Inflammatory macrophage treated with lipopolysaccharide for 1 hour (primary cell): Measurements from ENCODE around the gene LACC1.
A peak's percentile ranks its signal among the peaks of the same experiment; 100 is the strongest.

ENCODE experiments used
- DNase-seq, 2 donors: peaks; one replicate each; pipeline ENCODE4 v3.0.0-alpha.2; 2020 to 2022

LACC1 gene

DNA sequence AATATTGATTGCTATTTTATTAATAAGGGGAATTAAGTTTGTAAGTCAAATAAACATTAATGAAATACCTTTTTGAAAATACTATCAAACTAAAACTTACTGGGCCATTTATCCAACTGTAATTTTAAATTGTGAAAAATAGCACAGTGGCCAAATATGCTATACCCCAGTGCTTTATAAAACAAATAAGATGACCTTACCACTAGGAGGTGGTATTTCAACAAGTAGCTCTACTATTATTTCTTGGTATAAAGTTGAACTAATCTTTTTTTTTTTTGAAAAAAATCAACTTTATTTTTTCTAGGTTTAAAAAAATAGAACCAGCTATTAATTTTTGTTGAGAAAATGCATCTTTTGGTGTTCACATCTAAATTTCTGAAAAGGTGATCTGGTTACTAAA lies 14.7 kb downstream of the LACC1 start:
- no peak for DNase-seq

DNA sequence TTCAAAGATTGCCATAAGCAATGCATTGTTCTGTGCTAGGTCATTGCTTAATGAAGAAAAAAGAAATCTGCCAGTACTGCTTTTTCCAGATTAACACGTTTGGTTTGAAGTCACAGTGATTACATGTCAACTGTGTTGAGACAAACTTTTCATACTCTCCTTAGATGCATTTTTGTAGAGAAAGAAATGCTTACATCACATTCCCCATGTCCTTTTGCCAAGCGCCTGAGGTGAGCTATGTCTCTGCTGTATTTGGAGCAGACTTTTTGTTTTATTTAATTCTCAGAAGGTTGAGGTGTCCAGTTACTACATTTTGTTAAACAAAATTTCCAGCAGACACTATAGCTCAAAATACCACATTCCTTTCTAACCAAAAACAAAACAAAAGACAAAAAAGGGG lies 16.2 kb downstream of the LACC1 start:
- DNase-seq: no peak

DNA sequence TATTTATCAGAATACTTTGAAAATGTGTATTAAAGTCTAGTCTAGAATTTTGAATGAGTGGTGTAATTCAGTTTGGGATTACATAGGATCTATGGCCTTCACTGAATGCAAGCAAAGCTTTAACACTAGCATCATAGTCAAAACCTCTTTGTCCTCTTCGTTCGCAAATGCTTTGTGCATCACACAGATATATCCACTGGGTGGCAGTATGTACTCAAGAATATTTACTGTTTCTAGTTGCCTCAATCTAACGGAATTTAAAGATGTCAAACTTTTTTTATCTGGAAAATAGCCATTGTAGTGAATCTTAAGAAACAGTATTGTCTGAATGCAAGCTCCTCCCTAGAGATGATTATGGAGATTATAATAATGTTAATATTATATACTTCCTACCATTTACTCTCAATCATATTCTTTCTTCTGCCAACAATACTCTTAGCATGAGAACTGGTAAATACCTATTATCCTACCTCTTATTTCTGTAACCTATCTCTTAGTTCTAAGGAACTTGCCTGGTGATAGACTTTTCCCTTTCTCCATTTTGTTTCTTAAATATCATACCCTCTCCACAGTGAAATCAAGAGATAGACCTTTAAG lies 25.8 kb downstream of the LACC1 start:
- DNase-seq: peak; percentile 40 to 90

DNA sequence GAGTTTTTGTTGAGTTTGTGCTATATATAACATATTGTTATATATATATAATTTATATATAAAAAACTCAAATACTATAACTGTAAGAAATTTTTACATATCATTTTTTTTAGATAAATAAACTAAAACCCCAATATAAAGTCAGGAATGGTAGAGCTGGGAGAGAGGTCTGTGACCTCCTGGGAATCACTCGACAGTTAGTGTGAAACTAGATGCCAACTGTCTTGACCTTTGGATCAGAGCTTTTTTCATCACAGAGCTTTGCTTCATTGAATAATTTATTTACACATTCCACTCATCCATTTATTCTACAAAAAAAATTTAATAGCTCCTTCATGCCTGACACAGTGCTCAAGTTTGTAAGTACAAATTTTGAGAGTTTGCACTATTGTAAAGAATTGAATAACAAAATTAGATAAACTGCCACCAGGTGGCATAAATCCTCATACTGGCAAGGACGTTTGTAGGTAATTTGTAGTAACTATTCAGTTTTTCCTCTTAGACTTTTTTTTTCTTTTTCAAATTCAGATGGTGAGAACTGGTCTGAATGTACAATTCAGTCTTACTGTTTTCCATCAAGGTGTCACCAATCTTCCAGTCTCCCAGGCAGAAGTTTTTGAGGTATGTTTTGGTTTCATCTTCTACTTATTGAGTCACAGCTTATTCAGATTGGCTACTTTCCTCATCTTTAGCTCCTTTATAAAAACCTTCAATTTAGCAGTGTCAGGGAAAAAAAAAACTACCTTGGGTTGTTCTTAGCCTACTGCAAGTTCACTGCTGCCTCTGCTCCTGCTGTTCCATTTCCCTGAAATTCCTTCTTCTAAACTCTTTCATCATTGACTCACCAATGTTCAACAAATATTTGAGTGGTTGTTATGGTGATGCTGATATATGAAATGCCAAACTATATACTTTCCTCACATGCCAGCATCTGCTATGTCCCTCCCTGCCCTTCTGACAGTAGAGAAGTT lies 28.7 kb downstream of the LACC1 start:
- peak; percentile 10 to 69 for DNase-seq

DNA sequence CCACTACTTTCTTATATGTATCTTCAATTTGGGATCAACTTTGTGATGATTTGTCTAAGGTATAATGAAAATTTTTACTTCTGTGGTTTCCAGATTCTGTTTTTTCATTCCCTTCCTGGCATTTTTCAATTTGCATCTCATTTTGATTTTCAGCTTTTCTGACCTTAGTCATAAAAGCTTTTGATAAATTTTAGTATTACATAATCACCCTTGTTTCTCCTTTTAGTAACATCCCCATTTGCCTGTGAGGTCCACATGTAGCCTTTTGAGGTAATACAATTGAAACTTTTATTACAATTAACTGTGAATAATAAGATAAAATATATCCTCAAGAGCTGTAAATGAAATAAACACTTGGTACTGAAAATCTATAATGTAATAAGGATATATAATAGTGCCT lies 31.2 kb downstream of the LACC1 start:
- DNase-seq: peak; percentile 24 to 37

DNA sequence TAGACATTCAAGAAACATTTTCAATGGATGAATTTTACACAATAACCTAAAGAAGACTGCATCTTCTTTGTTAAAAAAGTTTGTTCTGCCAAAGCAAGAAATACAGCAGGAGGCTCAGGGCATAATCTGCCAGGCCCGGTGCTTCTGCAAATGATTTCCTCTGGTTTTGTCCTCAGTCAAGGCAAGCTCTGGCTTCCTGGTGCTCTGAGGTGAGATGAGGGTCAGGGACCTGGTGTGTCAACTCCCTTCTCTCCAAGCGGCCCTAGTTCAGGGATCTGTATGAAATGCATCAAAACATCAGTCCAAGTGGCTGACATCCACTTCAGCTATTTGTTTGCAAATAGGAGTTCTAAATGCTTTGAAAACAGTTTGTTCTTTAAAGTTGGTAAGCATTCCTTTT lies 31.6 kb downstream of the LACC1 start:
- DNase-seq: no peak

DNA sequence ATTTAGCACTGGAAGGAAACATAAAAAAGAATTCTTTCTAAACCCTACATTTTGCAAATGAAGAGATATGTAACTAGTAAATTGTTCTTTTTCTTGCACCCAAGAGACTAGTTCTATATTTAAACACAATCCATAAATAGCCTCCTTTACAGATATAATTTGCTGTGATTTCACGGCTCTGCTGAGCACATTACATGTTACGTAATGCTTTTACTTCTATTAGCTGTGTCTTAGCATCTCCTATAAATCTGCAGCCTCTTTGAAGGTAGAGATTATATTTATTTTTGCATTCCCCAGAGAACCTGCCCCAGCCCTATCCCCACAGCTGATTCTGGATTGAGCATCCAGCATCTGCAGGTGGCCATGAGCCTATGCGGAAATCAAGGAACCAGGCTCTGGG lies 32.2 kb downstream of the LACC1 start:
- no peak for DNase-seq

DNA sequence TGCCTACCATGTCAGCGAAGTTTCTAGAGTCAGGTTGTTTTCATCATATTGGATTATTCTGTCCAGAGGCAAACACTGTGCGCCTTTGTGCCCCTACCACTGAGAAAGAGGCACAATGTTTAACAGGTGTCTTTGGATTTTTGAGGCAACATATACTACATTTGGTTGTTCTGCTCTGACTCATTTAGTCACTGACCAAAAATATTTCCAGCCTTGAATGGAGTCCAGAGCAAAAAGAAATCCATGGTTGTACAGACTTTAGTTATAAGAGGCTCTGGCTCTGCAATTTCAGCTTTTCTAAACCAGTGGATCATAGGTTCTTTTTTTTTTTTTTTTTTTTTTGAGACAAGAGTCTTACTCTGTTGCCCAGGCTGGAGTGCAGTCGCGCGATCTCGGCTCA lies 35.7 kb downstream of the LACC1 start:
- no peak for DNase-seq

DNA sequence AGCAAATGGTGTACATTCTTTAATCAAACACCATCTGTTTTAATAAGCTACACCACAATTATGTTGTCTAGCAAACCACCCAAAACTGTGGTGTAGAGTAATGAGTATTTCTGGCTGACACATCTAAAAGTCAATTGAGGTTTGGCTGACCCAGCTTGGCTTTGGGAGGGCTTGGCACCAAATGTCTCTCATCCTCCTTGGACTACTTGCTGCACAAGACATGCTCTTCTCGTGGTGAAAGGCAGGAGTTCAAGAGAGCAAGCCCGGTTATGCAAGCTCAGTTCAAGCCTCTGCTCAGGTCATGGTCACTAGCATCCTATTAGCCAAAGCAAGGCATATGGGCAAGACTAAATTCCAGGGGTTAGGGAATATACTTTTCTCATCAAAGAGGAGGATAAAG lies 37.1 kb downstream of the LACC1 start:
- no peak for DNase-seq

DNA sequence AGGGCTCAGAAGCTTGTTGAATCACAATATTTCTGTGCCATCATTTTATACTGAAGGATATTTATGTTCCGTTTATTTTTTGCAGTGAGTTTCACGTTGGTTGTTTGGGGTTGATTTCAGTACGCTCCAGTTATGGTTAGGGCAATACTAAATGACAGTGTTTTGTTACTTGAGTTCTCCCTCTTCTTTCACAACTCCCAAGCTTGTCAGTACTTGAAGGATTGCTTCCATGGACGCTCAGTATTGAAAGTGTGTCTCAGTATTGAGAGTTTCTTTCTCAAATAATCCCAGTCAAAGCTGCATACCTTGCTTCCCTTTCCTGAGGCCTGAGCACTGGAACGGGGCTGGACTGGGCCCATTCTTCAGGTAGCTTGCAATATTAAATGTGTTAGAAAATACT lies 38.9 kb downstream of the LACC1 start:
- no peak for DNase-seq

DNA sequence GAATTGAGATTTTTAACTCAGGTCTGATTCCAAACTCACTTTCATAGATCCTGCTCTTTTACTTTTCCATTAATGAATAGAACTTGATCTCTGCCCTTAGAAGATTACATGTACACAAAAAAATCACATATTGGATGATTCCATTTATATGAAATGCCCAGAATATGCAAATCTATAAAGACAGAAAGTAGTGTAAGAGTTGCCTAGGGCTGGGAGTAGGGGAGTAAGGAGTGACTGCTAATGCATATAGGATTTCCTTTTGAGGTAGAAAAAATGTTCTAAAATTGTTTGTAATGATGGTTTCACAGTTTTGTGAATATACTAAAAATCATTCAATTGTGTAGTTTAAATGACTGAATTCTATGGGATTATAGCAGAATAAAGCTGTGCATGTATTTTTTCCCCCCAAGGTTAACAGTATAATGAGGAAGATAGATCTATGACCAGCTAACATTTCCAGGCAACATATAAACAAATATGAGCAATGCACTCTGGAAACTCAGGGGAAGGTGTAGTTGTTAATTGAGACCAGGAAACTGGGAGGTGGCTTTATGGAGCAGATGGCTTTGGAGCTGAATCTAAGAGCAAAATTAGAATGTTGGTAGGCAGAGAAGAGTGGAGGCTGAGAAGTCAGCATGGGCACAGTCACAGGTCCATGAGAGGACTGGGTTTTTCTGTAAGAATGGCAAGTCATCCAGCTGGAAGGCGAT lies 41.4 kb downstream of the LACC1 start:
- DNase-seq: no peak

DNA sequence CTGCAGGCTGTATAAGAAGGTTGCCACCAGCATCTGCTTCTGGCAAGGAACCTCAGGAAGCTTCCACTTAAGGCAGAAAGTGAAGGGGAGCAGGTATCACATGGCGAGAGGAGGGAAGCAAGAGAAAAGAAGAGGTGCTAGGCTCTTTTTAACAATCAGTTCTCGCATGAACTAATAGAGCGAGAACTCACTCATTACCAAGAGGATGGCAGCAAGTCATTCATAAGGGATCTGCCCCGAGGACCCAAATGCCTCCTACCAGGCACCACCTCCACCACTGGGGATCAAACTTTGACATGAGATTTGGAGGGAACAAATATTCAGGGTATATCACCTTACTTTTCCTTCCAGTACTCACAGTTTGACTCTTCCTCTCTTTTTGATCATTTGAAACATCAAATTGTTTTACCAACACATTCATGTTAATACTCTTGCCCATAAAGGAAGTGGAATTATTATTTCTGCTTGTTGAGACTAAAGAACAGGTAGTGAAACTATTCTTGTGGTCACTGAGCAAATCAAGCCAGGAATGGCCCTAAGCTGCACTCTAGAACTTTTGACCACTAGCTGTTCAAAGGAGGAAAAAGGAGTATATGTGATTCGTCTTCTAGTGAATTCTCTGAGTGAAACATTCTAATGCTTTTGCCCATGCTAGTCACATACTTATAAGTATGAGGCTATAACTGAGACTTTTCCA lies 45.0 kb downstream of the LACC1 start:
- peak; percentile 61 to 66 for DNase-seq

DNA sequence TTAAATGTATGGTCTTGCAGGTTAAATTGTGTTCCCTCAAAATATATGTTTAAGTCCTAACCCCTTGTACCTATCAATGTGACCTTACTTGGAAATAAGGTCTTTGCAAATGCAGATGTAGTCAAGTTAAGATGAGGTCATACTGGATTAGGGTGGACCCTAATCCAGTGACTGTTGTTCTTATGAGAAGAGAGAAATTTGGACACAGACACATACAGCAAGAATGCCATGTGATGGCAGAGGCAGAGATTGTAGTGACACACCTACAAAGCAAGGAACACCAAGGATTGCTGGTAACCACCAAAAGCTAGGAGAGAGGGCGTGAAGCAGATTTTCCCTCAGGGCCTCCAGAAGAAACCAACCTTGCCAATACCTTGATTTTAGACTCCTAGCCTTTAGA lies 50.2 kb downstream of the LACC1 start:
- no peak for DNase-seq

DNA sequence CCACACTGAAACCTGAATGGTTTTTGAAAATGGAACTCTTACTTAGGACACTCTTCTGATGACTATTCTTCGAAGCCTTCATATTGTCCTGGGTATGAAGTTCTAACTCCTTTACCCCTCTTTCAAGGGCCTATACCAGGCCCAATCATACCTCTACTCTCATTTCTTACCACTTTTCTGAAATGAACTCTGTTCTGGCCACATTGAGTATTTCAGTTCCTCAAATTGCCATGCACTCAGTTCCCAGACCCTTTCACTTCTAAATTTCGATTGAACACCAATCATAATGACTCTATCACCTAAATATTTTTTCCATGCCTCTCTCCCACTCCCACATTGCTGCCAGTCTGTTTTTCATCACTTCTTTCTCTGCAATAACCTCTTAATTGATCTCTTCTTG lies 53.7 kb downstream of the LACC1 start:
- DNase-seq: no peak

DNA sequence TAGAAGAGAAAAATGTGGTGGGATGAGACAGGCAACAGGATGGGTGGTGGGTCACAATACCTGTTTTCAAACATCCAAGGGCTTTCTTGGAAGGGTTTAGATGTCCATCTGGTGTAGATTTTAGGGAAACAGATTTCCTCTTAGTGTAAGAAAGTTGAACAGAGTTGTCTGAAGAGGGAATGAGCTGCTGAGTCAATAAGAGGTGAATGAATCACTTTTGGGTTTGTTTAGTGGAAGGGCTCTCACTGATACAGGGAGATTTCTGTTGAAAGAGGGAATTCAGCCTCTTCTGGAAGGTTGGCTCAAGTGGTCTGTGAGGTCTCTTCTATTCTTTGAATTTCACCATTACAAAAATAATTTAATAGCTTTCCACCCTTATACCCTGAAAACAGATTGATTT lies 54.6 kb downstream of the LACC1 start:
- no peak for DNase-seq

DNA sequence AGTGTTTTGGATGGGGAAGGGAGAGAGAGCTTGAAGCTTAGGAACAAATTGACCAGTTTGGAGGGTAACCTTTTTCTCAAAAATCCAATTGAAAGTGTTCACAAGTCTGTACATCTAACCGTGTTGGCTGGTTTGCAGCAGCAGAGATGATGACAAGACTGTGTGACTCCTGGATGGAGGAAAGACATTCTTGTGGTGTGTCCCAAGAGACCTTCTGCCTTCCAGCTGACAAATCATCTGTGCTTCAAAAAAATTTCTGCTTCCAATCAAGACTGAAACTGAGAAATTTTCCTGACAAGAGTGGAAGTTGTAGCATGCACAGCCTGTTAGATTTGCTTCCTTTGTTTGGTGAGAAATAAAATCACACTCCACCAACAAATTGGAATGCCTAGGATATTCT lies 56.2 kb downstream of the LACC1 start:
- no peak for DNase-seq

DNA sequence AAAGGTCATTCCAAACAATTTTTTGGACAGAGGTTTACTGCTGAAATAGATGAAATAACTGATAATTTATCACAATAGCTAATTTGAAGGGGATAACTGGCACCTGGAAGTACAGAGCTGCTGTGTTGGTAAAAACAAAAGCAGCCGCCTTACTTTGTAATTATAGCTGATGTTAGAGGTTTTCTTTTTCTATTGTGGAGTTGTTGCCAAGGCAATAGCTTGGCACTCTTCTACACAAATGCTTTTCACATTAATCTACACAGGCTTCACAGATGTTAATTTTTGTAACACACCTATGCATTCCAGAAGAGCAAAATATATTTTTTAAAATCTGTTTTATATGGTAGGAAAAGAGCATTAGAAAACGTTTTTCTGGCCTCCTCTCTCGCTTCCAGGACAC lies 56.9 kb downstream of the LACC1 start:
- no peak for DNase-seq

DNA sequence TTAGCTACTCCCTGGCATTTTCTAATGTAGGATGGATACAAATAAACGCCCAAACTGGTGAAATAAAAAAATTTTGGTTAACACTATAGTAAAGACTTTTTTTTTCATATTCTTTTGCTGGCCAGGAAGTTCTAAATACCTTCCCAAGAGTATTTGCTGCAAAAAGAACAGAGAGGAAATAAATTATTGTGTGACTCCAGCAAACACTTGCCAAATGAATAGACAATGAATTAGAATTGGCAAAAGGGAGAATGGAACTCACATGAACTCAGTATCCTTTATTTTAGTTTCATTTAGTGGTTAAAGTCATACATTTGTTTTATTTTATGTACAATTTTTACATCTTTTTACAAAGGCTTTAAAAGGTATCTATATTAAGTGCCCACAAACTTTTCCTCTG lies 58.1 kb downstream of the LACC1 start:
- no peak for DNase-seq

DNA sequence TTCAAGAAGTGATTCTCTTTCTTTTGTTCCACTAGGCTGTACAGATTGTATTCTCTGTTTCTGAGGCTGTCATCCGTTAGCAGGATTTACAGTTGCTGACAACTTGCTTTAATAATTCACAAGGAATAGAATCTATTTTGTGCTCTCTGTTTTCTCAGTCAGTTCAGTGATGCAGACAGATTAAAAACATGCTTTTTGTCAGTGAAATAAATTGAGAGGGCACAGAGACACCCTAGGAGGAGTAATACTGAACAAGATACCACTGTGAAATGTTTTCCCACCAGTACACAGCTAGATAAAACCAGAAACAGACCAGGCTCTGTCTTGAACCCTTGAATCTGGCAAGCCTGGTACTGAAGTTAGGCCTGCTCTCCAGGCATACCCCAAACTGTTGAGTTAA lies 58.7 kb downstream of the LACC1 start:
- DNase-seq: no peak

DNA sequence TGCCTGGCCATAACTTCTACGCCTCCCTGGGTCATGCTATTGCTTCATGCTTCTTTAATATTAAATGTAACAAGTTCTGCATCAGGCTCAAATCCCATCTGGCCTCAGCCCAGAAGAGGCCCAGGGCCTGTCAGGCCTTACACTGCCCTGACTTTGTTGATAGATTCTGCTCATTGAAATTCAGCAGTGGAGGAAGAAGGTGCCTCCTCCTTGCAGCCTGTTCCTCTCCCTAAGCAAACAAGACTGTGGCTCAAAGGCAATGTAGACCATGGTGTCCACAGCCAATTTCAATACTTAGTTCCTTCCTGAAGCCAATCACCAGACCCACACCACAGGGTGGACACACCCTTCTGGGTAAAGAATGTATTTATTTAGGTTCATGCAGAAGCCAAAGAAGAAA lies 59.4 kb downstream of the LACC1 start:
- no peak for DNase-seq

DNA sequence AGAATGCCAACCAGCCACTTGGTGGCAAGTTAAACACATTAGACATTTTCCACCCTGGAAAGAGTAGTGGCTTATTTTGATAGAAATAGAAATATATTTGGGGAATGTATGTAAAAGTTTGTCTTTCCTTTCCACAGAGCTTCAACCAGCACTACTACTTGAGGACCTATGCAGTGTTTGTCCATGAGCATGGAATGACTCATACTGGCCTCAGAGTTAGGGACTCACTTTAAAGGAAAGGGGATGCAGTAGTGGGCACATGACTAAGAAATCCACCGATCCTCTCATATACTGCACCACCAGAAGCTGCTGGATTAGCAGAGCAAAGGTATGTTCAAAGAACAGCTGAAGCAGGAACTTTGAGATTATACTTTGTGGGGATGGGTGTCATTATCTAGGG lies 62.6 kb downstream of the LACC1 start:
- no peak for DNase-seq
